SK-N-SH (cell line): ENCODE results near the gene TRPV3.
"Not testable (repeated sequence)": the region's sequence is repeated elsewhere in the genome, so short reads cannot be mapped to it uniquely, and the experiment has no call there.

Experiments
- POLR2AphosphoS5 ChIP-seq: IDR thresholded peaks from 2 replicates; pipeline ENCODE4 v1.6.1; 2012; ENCODE audit warnings: low read depth, low read length
- RXRA ChIP-seq: IDR thresholded peaks from 2 replicates; pipeline ENCODE4 v1.4.0; 2012; ENCODE audit warnings: low read depth, mild to moderate bottlenecking, borderline replicate concordance

- TF ChIP-seq POLR2AphosphoS5, RXRA: not testable (repeated sequence)
Observed at GRCh38 chr17:3578667-3579066, 21.1 kb upstream of the TRPV3 start.
